PC-3 (cell line): ENCODE data around the gene PLBD1. TPM values are rescaled to one million over a fixed set of nuclear protein-coding genes. Genes with fewer than 3 reads are reported as not detected.

Experiments used
- ATAC-seq: fragments of 200-7000 bp; cut with Tn5 transposase; 2 replicates; pipeline ENCODE4 v1.9.1; 2020; ENCODE audit warnings: mild to moderate bottlenecking, moderate library complexity
- BruUV-seq: library from RNA; stranded (reverse); fragments of 400-500 nt; replicated peaks from 2 replicates; lab custom pipeline; 2021; lab: Mats Ljungman, UMichigan
- CTCF ChIA-PET: fragments of 300-600 bp; sonication (Branson Sonifier 250); formaldehyde crosslinking; loops from one replicate; lab custom pipeline; 2022; ENCODE audit warnings: antibody characterized with exemption; lab: Charles Lee
- POLR2A ChIA-PET: fragments of 300-600 bp; sonication (Branson Sonifier 250); formaldehyde crosslinking; loops from one replicate; lab custom pipeline; 2022; ENCODE audit warnings: antibody characterized with exemption; ENCODE audit not compliant: unreplicated experiment; lab: Charles Lee
- DNase-seq: peaks from one replicate; pipeline ENCODE4 v3.0.0-alpha.2; 2015
- H2AFZ ChIP-seq: fragments of 300-600 bp; sonication (generic); 2 replicates; pipeline ENCODE4 v1.6.0; 2016; ENCODE audit warnings: antibody characterized with exemption, low read length
- H3F3A ChIP-seq: fragments of 300-600 bp; sonication (generic); one replicate; pipeline ENCODE4 v1.6.0; 2017; ENCODE audit warnings: antibody characterized with exemption, low read length, control low read depth, mild to moderate bottlenecking; ENCODE audit not compliant: unreplicated experiment
- H3K27ac ChIP-seq: fragments of 300-600 bp; sonication (generic); 2 replicates; pipeline ENCODE4 v1.5.1; 2016; ENCODE audit warnings: mild to moderate bottlenecking, low read length
- H3K27me3 ChIP-seq: fragments of 300-600 bp; sonication (generic); 2 replicates; pipeline ENCODE4 v1.6.1; 2016; ENCODE audit warnings: low read length, mixed read lengths
- H3K36me3 ChIP-seq: fragments of 300-600 bp; sonication (generic); 2 replicates; pipeline ENCODE4 v1.6.1; 2016; ENCODE audit warnings: low read depth, mixed run types, low read length, mixed read lengths
- H3K4me1 ChIP-seq: fragments of 300-600 bp; sonication (generic); 2 replicates; pipeline ENCODE4 v1.5.1; 2016; ENCODE audit warnings: low read length; ENCODE audit not compliant: insufficient read depth
- H3K4me2 ChIP-seq: fragments of 300-600 bp; sonication (generic); 2 replicates; pipeline ENCODE4 v1.6.0; 2016; ENCODE audit warnings: low read length
- H3K4me3 ChIP-seq: fragments of 300-600 bp; sonication (generic); 2 replicates; pipeline ENCODE4 v1.5.1; 2016; ENCODE audit warnings: mild to moderate bottlenecking, low read length, mixed read lengths
- H3K79me2 ChIP-seq: fragments of 300-600 bp; sonication (generic); 2 replicates; pipeline ENCODE4 v1.6.1; 2017; ENCODE audit warnings: low read length, mixed read lengths
- H3K9ac ChIP-seq: fragments of 300-600 bp; sonication (generic); 2 replicates; pipeline ENCODE4 v1.6.0; 2016; ENCODE audit warnings: mild to moderate bottlenecking, low read length
- H3K9me2 ChIP-seq: fragments of 300-600 bp; sonication (generic); replicated peaks from 2 replicates; pipeline ENCODE4 v1.6.1; 2016; ENCODE audit warnings: mixed run types, low read length, mixed read lengths
- H3K9me3 ChIP-seq: fragments of 300-600 bp; sonication (generic); 2 replicates; pipeline ENCODE4 v1.6.1; 2016; ENCODE audit warnings: low read length, mixed read lengths
- H4K20me1 ChIP-seq: fragments of 300-600 bp; sonication (generic); 2 replicates; pipeline ENCODE4 v1.6.1; 2016; ENCODE audit warnings: low read length, mixed read lengths
- CTCF ChIP-seq: fragments of 300-600 bp; sonication (generic); conservative IDR thresholded peaks from 2 replicates; pipeline ENCODE4 v1.5.1; 2017; ENCODE audit warnings: antibody characterized with exemption, low read depth, mild to moderate bottlenecking, low read length
- EZH2 ChIP-seq: fragments of 300-600 bp; sonication (generic); IDR thresholded peaks from one replicate; pipeline ENCODE4 v1.6.1; 2017; ENCODE audit warnings: antibody characterized with exemption, mild to moderate bottlenecking, low read length; ENCODE audit not compliant: unreplicated experiment
- EZH2phosphoT487 ChIP-seq: fragments of 300-600 bp; sonication (generic); IDR thresholded peaks from 2 replicates; pipeline ENCODE4 v1.6.1; 2018; ENCODE audit warnings: mild to moderate bottlenecking, antibody characterized with exemption, low read length, borderline replicate concordance
- intact Hi-C: fragments of 100-400 bp; cut with micrococcal nuclease; formaldehyde crosslinking; loops from 2 replicates; pipeline ENCODE4 v1.9.0; 2023
- total RNA-seq: library from RNA; depleted of rRNA; stranded (reverse); fragments of >200 nt; gene quantifications from 2 replicates; pipeline ENCODE4 v1.2.3, GENCODE V29; 2014

Gene PLBD1
- total RNA-seq, 1 experiment from 2014 or later, result 0.87 TPM

- Histone ChIP-seq H3K36me3 (no peaks in the 10 kb centered on the region), H3F3A (no peaks in the 10 kb centered on the region), H3K27me3 (no peaks in the 10 kb centered on the region), H4K20me1 (no peaks in the 10 kb centered on the region), H3K9me3 (no peaks in the 10 kb centered on the region), H3K4me1 (peaks cover 4% of the 10 kb centered on the region; the same call in 1 of the 2 replicates), H3K9ac (no peak overlapping the region), H3K4me3 (no peak overlapping the region), H3K79me2 (no peaks in the 10 kb centered on the region), H3K9me2 (no peaks in the 10 kb centered on the region), H3K4me2 (no peak overlapping the region), H3K27ac (no peak overlapping the region), H2AFZ (no peak overlapping the region)
- no peak for DNase-seq
- intact Hi-C loops, result no loop called here
- ChIA-PET POLR2A (no interaction called here), CTCF (no interaction called here)
- no peak for ATAC-seq
- TF ChIP-seq CTCF (no peak), EZH2 (no peak), EZH2phosphoT487 (no peak)
- BruUV-seq, result no TSS peak
Observed at GRCh38 chr12:14510574-14510973, 57.1 kb downstream of the PLBD1 start.

GRCh38 chr12:14505626-14506596 lies 61.8 kb downstream of the PLBD1 start:
- POLR2A ChIA-PET, result no interaction called here
- H4K20me1 ChIP-seq, result no peaks in the 10 kb centered on the region

More at GRCh38 chr12:14505626-14506596, 61.8 kb downstream of the PLBD1 start:
- H3K27ac ChIP-seq, result no peak overlapping the region
- TF ChIP-seq CTCF (no peak), EZH2phosphoT487 (no peak), EZH2 (no peak)
- H3K9me3 ChIP-seq, result no peaks in the 10 kb centered on the region
- no peak overlapping the region for H3K4me3 ChIP-seq
- intact Hi-C loops, result no loop called here
- no peak overlapping the region for H3K9ac ChIP-seq
- CTCF ChIA-PET, result interaction anchor here (0.6 to 0.8 kb wide), 2 partner anchors 25 to 50 kb away, joined by 5 to 8 read pairs; no protein-coding TSS in a partner anchor
- no peaks in the 10 kb centered on the region for H3K27me3 ChIP-seq
- H2AFZ ChIP-seq, result no peak overlapping the region
- no peaks in the 10 kb centered on the region for H3K9me2 ChIP-seq
- no TSS peak for BruUV-seq
- no peak for ATAC-seq
- H3K4me2 ChIP-seq, result no peak overlapping the region
- H3F3A ChIP-seq, result no peaks in the 10 kb centered on the region
- H3K79me2 ChIP-seq, result no peaks in the 10 kb centered on the region
- no peak for DNase-seq
- peaks cover 5% of the 10 kb centered on the region for H3K36me3 ChIP-seq
- H3K4me1 ChIP-seq, result no peaks in the 10 kb centered on the region
